GM23248 (cell line): ENCODE results near the gene BRF1.

Source experiments
- EZH2 ChIP-seq: fragments of 200-600 bp; sonication (generic); IDR thresholded peaks from 2 replicates; pipeline ENCODE4 v1.6.1; 2018; ENCODE audit warnings: antibody characterized with exemption, mild to moderate bottlenecking; ENCODE audit not compliant: insufficient read depth, poor library complexity, severe bottlenecking
- EZH2phosphoT487 ChIP-seq: fragments of 200-600 bp; sonication (generic); IDR thresholded peaks from 2 replicates; pipeline ENCODE4 v1.6.1; 2018; ENCODE audit warnings: antibody characterized with exemption, moderate library complexity, mild to moderate bottlenecking, low read depth; ENCODE audit not compliant: insufficient read depth

- TF ChIP-seq EZH2phosphoT487 = no peak
- TF ChIP-seq EZH2 = no peak
Measured at GRCh38 chr14:105192866-105193731, 107.7 kb downstream of the BRF1 start.
